Fibroblast of mammary gland (primary cell): ENCODE data around the gene CPLX4.
A peak's percentile ranks its signal among the peaks of the same experiment; 100 is the strongest.

Source experiments
- DNase-seq: peaks from one replicate; pipeline ENCODE4 v3.0.0-alpha.2; 2010; ENCODE audit warnings: low read depth
- H3K4me3 ChIP-seq: 2 replicates; pipeline ENCODE4 v1.5.1; 2011; ENCODE audit warnings: low read depth, mild to moderate bottlenecking, low read length, moderate library complexity; ENCODE audit not compliant: control insufficient read depth
- TF ChIP-seq, protein P1 (sequence below): conservative IDR thresholded peaks from 2 replicates; pipeline ENCODE4 v1.5.1; 2011; ENCODE audit warnings: low read depth, low read length, inconsistent platforms; ENCODE audit not compliant: control insufficient read depth, insufficient read depth

CPLX4 gene

DNA sequence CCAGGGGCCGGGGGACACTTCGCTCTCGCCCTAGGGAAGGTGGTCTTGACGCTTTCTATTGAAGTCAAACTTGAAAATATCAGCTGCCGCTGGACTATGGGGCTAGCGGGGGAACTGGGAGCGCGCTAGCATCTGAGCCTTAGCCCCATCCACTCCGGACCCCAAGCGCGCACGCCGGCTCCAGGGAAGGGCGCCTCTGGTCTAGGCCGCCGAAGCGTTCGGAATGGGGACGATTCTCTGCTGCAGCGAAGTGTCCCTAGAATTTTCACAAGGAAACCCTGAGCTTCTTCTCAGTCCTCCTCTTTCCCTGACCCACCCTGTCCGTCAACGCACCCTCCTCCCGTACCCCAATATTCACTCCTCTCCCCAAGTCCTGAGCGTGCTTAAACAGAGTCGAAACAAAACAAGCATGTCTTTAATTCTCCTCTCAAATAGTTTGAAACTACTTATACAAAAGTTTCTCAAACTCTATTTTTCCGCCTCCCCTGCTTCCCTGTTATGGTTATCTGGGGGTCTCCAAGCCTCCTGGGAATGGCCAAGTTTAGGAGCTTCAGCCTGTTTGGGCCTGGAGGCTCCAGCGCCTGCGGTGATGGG, 50.2 kb downstream of the CPLX4 start:
- DNase-seq = no peak
- TF ChIP-seq, protein P1, sequence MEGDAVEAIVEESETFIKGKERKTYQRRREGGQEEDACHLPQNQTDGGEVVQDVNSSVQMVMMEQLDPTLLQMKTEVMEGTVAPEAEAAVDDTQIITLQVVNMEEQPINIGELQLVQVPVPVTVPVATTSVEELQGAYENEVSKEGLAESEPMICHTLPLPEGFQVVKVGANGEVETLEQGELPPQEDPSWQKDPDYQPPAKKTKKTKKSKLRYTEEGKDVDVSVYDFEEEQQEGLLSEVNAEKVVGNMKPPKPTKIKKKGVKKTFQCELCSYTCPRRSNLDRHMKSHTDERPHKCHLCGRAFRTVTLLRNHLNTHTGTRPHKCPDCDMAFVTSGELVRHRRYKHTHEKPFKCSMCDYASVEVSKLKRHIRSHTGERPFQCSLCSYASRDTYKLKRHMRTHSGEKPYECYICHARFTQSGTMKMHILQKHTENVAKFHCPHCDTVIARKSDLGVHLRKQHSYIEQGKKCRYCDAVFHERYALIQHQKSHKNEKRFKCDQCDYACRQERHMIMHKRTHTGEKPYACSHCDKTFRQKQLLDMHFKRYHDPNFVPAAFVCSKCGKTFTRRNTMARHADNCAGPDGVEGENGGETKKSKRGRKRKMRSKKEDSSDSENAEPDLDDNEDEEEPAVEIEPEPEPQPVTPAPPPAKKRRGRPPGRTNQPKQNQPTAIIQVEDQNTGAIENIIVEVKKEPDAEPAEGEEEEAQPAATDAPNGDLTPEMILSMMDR = no peak
- H3K4me3 ChIP-seq = no peak overlapping the region

DNA sequence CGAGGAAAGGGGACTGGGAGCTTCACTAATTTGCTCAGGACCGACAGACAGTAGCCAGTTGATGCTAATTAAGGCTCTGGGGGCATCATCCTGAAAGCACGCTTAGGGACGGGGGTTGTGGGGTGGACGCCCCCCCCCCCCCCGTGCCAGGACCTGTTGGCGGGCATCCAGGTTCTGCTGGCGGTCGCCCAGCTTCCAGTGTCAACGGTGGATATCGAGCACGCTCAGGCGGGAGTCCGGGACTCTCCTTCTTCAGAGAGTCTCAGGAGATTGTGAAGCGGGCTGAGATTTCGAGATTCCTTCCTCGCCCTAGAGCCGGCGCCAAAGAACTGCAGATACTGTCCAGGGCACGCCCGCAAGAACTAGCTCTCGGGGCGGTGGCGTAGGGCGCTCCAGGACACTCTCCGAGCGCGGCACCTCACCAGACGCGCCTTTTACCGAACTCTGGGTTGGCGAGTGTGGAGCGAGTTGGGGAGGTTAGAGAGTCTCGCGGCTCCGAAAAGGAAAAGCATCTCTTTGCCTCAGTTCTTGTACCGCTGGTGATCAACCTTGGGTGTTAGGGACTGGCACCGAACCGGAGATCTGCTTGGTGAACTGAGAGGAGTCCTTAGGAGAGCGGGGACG, 50.8 kb downstream of the CPLX4 start:
- TF ChIP-seq, protein P1 = no peak
- no peak overlapping the region for H3K4me3 ChIP-seq
- DNase-seq = no peak

- TF ChIP-seq, protein P1 = no peak
- H3K4me3 ChIP-seq = no peak overlapping the region
These were observed 51.5 kb downstream of the CPLX4 start for GRCh38 chr18:59266886-59267502.

DNA sequence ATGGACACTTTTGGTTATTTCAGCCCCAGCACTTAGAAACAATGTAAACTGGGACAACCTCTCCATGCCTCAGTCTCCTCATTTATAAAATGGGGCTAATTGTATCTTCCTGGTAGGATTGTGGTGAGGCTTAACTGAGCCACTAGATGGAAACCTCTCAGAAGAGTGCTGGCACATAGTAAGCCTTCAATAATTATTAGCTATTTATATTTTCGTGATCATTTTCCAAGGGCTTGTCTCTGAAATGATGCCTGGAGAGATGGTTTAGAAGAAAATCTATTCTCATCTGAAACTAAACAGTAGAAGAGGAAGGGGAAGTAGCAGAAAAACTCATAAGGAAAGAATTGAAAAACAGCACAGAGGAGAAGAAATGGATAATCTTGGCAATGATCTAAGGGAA, 52.0 kb downstream of the CPLX4 start:
- H3K4me3 ChIP-seq = no peak overlapping the region
- TF ChIP-seq, protein P1 = no peak
- no peak for DNase-seq

More at GRCh38 chr18:59266886-59267502, 51.5 kb downstream of the CPLX4 start:
- DNase-seq = no peak

- DNase-seq = no peak
- TF ChIP-seq, protein P1 = no peak
- no peak overlapping the region for H3K4me3 ChIP-seq
These were observed 52.5 kb downstream of the CPLX4 start for GRCh38 chr18:59265974-59266369.

- DNase-seq = no peak
- TF ChIP-seq, protein P1 = no peak
- peak overlapping the region; percentile 19 for H3K4me3 ChIP-seq
These were observed 53.0 kb downstream of the CPLX4 start for GRCh38 chr18:59265246-59265973.
